ENCODE data around the gene TWIST1.

The TWIST1 gene

DNA sequence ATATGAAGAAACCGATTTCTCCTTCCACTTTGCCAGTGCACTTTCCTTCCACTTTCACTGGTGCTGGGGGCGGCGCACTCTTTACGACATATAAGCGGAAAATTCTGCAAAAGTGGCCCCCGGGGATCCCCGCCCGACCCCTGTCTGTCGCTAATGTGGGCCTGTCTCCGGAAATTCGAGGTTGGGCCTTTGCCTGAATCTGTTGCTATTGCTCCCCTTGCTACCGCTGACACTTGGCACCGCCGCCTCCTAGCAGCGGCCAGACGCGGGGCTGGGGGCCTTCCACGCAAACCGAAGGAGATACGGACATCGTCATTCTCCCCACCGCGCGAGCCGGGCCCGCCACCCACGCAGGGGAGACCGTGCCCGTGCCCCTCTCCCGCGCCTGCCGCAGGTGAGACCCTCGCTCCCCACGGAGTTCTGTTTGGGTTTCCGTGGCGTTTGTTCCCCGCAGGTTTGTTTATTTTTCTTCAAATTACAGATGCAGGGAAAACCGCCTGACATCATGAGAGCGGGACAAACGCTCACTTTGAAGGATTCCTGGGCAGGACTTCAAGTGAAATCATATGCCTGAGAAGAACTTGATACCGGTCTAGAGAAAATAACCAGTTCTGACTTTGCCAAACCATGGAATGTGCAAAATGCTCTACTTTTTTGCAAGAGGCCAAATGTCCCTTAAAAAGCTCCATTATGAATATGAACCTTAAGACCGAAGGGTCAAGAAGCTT is 5.0 kb downstream of the TWIST1 start:
- no peak for DNase-seq

DNA sequence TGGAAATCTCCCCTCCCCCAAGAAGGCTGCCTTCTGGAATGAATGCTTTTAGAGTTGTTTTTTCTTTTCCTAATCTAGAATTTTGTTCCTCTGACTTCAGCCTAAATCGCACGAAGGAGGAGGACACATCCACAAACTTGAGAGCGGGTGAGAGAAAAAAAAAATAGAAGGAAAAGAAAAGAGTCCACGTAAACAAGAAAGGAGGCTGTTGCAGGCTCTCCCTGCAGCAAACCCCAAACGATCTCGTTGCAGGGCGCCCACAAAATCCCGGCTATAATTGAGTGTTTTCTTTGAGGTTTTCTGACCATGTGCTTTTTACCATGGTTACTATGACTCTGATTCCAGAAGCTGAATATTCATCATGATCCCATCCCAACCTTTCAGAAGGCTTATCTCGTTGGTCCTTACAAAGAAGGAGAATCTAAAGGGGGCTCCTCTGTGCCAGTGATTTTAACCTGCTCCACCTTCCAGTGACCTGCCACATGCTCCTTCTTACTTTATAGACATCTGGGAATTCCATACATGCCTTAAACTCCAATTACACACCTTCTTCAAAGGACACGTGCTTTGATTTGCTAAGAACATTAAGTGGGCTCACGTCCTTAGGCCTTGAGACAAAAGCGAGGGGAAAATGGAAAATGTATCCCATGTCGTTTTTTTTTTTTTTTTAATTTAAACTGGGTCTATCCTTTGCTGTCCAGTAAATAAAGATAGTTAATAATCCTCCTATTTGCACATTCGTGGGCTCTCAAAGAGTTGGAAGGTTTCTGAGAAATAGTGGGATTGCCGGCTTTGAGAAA is 5.8 kb downstream of the TWIST1 start:
- DNase-seq: no peak

DNA sequence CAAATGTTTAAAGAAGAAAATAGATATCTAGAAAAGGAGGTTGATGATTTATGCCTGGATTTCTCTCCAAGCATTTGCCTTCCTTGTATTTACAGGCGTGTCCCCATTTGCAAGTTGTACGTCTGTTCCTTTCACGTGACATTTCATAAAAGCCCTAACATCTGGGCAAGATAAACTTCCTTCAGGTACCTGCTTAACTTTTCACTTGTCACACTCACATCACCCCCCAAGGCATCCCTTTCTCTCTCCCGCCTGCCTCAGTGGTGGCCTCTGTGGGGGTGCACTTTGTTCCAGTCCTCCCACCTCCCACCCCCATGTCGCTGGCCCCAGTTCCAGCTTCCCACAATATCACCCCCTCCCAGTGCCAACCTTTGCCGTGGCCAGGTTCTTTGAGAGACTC is 6.7 kb downstream of the TWIST1 start:
- DNase-seq: no peak

GRCh38 chr7:19110026-19110730 is 7.3 kb downstream of the TWIST1 start:
- no peak for DNase-seq

DNA sequence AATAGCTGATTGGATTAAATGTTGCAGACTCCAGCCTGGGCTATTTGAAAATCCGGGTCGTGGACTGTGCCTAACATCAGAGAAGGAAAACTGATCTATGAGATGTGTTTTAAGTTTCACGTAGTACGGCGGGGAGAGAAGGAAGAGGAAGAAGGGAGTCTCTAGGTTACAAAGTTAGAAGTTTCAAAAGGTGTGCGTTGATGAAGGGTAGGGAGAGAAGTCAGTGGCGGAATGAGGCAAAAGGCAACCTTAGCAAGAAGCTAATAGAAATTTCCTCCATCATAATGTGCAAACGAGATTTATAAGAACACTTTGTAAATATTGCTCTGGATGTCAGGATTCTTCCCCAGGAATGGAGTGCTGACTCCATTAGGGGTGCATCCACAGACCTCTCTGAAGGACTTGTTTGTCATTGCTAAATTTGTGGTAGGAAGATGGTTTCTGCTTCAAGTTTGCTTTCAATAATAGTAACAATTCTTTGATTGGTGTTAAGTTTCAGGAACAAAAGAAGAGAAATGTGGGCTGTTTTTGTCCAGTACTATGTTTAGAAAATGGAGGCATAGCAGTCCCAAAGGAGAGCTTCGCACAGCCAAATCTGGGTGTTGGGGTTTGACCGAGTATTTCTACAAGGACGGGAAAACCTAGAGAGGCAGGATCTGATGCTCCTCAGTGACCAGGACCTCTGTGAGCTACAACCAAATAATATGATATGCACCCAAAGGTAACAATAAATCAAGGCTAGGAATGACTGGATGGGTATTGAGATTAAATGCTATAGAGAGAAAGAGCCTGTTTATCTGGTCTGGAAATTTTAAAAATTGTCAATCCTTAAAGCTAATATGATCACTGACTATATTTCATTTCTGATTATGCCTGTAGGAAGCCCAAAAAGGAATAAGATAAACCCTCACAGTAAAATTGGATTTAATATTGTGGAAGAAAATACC is 8.2 kb downstream of the TWIST1 start:
- DNase-seq: no peak

DNA sequence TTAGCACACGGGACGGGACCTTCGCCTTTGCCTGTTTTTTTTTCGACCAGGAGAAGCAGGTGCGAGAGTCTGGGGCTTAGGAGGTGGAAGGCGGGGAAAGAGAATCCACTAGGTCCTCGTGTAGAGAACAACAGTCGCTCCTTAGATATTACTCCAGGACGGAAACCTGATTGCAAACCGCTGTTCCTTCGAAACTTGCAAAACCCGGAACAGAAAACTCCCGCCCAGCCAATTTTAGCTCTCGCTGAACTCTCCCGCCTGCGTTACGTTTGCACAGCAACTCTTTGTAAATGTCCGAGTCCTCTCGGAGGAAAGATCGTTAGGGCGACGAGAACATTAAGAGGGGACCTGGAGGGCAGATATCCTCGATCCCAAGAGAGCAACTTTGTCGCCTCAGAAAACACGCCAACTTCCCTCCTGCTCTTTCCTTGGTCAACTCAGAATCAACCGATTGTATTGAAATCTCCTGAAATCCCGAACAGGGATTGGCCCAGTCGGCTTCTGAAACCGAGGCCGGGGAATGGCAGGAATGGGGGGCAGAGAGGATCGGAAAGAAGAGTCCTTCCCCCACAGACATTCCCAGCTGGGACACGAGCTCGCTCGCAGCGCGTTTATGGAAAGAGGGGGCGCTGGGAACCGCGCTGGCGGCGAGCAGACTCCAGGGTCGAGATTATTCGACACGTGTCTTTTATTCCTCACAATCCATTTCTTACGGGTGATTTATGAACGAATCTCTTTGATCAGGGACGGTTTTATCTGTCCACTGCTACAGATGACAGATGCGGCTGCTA is 9.9 kb downstream of the TWIST1 start:
- no peak for DNase-seq

GRCh38 chr7:19107081-19107355 is 10.4 kb downstream of the TWIST1 start:
- no peak for DNase-seq

- DNase-seq: no peak
Observed at GRCh38 chr7:19106241-19107080, 11.0 kb downstream of the TWIST1 start.

DNA sequence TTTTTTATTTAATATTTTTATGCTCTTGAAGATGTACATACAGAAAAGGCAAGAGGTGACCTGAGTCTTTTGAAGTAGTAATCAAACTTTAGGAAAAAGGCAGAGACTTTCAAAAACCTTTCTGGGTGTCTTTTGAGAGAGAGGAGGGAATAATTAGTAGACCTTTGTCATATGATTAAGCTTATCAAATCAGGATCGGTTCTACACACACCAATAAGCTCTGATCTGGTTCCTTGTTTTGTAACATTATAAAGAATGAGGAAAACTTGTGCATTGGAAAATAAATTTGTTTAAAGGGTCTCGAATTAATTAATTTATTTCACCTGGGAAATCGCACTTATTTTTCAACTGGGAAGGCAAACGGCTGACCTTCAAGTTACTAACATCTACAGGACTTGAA is 11.9 kb downstream of the TWIST1 start:
- DNase-seq: no peak

DNA sequence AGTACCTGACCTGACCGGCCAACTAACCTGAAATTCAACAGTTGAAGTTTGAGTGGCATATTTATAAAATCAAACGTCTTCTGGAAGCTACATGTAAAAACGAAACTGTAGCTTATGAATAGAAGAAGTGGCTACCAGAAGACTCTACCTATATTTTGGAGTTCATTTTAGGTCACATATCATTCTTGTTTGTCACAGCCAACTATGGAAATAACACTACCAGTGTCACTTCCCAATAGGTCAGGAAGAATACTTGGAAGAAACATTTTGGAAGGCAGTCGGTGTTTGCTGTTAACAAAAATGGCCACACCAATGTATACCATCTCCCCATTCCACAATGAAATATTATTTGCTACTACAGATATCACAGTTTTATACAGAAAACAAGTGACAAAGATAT is 12.6 kb downstream of the TWIST1 start:
- no peak for DNase-seq

GRCh38 chr7:19102884-19103283 is 14.6 kb downstream of the TWIST1 start:
- no peak for DNase-seq

DNA sequence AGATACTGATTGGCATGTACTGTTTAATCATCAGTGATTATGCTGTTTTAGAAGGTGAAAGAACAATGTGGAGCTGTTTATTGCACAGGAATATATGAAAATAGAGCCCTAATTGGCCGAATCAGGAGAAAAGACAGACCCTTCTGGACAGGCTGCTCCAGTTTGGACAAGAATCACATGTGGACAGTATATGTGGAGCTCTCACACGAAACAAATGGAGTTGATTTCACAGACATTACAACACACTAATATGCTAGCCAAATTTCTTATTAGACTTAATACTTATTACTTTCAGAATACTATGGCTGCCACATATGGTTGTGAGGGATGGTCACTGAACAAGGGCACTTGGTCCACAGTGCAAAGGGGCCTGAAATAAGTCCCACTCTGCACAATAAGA is 15.5 kb downstream of the TWIST1 start:
- DNase-seq: no peak

DNA sequence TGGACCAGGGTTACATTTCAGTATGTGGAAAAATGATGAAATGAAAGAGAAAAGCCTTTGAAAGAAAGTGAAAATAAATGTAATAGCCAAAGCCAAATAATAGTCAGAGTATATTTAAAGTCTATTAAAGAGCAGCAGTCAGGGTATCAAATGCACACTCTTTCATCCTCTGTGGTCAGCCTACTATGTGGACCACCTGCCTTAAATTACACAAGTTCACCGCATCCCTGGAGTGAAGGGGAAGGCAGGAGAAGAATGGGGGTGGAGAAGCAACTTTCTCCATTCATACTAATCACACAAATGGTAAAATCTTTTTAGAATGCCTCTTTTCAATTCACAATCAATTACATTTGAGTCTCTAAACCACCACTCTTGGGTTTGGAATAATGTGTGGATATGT is 16.0 kb downstream of the TWIST1 start:
- no peak for DNase-seq

DNA sequence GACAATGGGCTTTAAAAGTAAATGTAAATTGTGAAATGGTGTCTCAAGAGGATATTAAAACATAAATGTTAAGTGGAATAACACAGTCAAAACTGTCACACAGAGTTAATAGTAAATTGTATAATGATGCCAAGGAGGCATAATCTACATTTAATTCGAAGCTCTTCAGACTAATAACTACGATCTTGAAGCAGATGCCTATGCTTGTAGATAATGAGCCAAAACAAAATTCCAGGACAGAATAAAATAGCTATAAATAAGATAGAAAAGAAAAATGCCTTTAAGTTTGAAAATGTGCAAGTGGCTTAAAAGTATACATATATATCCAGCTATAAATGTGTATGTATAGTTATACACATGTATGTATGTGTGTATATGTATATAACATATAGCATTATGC is 17.5 kb downstream of the TWIST1 start:
- no peak for DNase-seq

DNA sequence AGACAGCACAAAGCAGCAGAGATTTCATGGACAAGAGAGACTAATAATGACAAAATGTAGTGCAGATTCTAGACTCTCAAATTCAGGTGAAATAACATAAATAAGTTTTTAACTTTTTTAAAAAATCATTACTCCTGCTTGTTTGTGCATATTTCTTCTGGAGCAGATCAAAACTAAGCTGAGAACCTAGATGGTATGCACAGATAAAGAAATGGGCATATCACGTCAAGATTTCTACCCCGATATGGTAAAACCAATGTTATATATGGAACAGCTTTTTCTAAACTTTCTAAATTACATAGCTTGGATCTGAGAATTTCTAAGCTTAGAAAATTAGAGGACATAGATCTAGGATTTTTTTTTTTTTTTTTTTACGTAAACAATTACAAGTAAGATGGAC is 18.2 kb downstream of the TWIST1 start:
- DNase-seq: no peak

DNA sequence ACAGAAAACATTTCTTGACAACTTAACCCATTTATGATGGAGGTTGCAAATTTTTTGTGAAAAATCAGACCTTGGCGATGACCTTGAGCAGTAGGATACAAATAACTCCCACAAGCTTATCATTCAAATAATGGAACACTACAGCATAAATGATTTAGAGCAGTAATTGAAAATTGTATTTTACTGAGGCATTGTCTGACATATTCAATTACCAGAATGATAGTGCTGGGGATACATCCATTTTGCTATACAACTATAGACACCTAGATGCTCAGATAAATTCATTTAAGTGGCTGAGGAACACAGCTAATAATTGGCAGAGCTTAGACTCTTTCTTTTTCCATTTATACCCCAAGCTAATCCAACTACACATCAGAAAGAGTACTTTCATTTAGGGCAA is 18.9 kb downstream of the TWIST1 start:
- DNase-seq: no peak

GRCh38 chr7:19097165-19098055 is 20.0 kb downstream of the TWIST1 start:
- no peak for DNase-seq

DNA sequence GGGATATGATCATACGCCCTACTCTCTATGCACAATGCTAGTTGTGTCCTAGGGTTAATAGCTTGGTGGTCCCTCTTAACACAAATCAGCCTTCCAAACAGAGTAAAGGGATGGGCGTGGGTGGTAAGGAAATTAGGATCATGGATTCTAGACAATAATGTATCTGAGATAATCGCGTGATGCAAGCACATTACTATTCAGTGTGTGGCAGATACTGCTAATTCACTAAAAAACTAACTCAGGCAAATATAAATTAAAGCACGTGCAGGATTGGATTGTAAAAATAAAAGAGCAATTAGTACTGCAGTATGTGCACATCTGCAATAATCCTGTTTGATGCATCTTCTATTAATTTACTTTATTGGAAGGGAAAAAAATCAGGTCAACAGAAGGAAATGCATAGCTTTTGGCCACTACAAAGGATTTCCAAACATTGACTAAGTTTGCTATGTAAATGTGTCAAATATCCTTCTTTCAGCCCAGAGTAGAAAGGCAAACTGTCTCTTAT is 22.0 kb downstream of the TWIST1 start:
- no peak for DNase-seq

DNA sequence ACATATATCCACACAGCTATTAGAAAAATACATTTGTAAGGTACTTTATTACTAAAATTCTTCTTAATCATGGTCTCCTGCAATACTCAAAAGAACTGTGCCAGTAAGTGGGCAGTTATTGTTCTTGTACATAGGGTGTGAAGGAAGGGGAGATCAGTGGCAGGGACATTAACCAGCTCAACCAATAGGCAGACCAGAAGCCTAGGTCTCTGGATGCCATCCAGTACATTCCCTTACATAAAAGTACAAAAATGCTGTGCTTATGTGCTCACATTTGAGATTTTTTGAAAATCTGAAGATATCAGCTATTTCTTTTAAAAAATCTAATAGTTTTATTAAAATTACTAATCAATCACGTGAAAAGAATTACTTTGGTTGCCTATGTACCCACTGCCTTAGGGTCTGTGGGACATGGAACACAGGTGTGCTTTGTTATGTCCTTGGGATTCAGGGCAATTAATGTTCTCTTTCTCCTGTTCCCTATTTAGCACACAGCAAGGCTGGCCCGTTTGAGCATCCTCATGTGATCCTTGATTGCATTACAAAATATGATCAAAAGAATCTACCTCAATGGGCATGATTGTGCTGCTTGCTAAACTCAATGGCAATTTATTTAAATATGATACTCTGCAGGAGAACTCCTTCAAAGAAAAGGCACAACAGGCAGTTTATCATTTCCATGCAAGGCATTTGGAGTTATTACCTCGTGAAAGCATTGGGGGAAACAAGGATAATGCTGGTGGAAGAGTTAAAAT is 22.7 kb downstream of the TWIST1 start:
- no peak for DNase-seq
